Measurements from ENCODE around the gene SUCO.

Gene SUCO

DNA sequence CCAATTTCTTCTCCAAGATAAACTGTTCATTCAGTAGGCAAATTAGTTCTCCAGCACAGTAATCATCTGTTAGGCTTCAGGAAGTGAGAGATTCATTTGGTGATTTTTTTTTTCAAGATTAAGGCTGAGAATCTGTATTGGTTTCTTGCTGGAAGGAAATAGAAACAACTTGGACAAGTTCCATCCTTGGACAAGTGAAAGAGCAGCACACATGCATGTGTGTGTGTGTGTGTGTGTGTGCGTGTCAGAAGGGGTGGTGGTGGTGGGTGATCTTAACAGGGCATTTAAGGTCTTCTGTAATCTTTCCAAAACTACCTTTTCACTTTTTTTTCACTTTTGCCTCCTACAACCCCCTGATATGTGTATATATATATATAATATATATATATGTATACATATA, 15.9 kb upstream of the SUCO start:
- peaks cover 37% of the 10 kb centered on the region for H3K27me3 ChIP-seq (ENCODE audit: insufficient read depth, low read depth, severe bottlenecking)
- no peaks in the 10 kb centered on the region for H3K36me3 ChIP-seq
- TF ChIP-seq, protein P1, sequence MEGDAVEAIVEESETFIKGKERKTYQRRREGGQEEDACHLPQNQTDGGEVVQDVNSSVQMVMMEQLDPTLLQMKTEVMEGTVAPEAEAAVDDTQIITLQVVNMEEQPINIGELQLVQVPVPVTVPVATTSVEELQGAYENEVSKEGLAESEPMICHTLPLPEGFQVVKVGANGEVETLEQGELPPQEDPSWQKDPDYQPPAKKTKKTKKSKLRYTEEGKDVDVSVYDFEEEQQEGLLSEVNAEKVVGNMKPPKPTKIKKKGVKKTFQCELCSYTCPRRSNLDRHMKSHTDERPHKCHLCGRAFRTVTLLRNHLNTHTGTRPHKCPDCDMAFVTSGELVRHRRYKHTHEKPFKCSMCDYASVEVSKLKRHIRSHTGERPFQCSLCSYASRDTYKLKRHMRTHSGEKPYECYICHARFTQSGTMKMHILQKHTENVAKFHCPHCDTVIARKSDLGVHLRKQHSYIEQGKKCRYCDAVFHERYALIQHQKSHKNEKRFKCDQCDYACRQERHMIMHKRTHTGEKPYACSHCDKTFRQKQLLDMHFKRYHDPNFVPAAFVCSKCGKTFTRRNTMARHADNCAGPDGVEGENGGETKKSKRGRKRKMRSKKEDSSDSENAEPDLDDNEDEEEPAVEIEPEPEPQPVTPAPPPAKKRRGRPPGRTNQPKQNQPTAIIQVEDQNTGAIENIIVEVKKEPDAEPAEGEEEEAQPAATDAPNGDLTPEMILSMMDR (IDR thresholded peaks at IDR 0.05; ENCODE audit: low read depth, low read length) = no peak
- no peak overlapping the region for H3K27ac ChIP-seq
- no peaks in the 10 kb centered on the region for H3K9me3 ChIP-seq (ENCODE audit: severe bottlenecking)
- DNase-seq = no peak
- H3K4me3 ChIP-seq (ENCODE audit: low read depth, low read length) = no peak overlapping the region

DNA sequence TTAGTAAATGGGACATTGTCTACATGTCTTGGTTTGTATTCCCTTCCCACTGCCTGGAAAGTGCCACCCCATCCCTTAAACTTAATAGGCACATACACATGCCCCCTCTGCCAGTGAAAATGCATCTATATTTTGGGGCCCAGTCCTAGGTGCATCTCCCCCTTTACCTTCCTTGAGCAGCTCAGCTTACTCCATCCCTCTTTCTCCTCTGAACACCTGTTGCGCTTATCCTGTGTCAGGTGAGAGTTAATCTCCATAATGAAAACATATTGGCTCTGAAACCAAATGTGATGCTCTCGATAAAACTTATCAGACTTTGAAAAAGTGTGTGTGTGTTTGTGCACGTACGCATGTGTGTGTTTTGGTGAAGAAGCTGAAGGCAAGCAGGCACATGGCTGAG, 15.4 kb upstream of the SUCO start:
- Histone ChIP-seq H3K4me3 (ENCODE audit: low read depth, low read length) (no peak overlapping the region), H3K36me3 (no peaks in the 10 kb centered on the region), H3K27ac (no peak overlapping the region), H3K27me3 (ENCODE audit: insufficient read depth, low read depth, severe bottlenecking) (peaks cover 34% of the 10 kb centered on the region), H3K9me3 (ENCODE audit: severe bottlenecking) (no peaks in the 10 kb centered on the region)
- TF ChIP-seq, protein P1 (IDR thresholded peaks at IDR 0.05; ENCODE audit: low read depth, low read length) = no peak
- DNase-seq = no peak

DNA sequence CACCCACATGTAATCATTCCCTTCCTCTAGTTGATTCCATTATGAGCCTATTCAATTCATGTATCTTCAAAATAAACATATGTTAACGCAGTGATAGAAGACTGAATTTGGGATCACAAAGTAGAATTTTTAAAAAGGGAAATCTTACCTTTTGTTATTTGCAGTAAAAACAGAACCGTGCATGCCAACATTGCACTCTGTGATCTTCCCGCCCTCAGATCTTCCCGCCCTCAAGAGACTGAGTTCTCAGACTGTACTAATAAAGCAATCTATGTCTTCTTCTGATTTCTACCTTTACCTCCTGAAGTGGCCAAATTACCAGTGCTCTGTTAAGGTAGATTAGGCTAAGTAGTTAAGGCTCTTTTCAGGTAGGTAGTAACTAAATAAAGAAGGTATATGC, 3.6 kb upstream of the SUCO start:
- H3K27ac ChIP-seq = no peak overlapping the region
- peaks cover 6% of the 10 kb centered on the region for H3K36me3 ChIP-seq
- peaks cover 44% of the 10 kb centered on the region for H3K27me3 ChIP-seq (ENCODE audit: insufficient read depth, low read depth, severe bottlenecking)
- no peaks in the 10 kb centered on the region for H3K9me3 ChIP-seq (ENCODE audit: severe bottlenecking)
- TF ChIP-seq, protein P1 (IDR thresholded peaks at IDR 0.05; ENCODE audit: low read depth, low read length) = no peak
- H3K4me3 ChIP-seq (ENCODE audit: low read depth, low read length) = no peak overlapping the region
- no peak for DNase-seq

DNA sequence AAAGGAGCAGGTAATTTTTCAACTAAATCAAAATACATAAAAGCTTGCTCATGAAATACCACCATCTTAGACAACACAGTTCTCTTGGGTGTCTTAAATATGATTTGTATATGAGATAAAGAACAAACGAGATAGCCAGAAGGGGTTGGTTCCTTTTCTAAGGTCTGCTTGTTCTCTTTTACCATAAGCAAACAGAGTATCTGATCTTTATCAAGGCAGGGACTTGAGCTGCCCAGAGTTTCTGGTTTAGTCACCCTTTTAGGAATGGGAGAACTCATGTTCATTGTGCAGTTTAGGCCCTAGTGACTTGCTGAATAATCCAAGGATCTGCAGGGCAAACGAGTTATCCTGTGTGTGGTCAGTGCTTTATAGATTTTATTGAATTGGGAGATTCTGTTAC, 3.0 kb upstream of the SUCO start:
- TF ChIP-seq, protein P1 (IDR thresholded peaks at IDR 0.05; ENCODE audit: low read depth, low read length) = no peak
- Histone ChIP-seq H3K9me3 (ENCODE audit: severe bottlenecking) (no peaks in the 10 kb centered on the region), H3K27me3 (ENCODE audit: insufficient read depth, low read depth, severe bottlenecking) (peaks cover 44% of the 10 kb centered on the region), H3K36me3 (peaks cover 6% of the 10 kb centered on the region), H3K27ac (no peak overlapping the region), H3K4me3 (ENCODE audit: low read depth, low read length) (no peak overlapping the region)
- DNase-seq = no peak

DNA sequence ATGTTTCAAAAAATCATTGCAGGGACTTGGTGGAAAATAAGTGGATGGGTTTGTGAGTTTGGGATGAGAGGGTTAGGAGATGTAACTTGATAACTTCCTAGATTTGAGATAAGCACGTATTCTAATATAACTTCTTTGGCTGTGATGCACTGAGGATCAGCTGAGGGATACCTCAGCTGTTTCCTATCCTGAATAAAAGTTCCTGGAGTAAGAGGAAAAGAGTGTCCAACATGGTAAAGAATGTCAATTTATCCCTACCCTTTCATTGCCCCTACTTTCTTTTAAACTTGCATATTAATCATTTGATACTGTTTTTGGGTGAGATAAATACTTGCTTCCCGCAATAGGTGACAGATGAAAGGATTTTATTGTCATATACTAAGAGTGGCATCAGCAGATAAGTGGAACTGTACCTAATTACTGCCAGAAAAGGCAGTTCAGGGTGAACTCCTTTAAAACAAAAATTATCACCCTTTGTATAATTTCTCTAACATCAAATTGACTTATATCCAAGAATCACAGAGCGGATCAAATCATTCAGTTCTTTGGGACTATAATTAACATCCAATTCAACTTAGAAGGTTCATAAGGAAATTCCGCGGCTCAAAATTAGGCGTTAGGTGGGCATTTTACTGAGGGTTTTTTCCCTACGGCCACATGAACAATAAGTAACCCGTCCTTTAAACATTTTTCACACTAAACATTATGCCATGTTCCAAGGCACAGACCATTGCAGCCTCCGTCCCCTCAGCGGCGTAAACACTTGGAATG, 1.4 kb upstream of the SUCO start:
- H3K4me3 ChIP-seq (ENCODE audit: low read depth, low read length) = peak overlapping the region; percentile 91
- TF ChIP-seq, protein P1 (IDR thresholded peaks at IDR 0.05; ENCODE audit: low read depth, low read length) = no peak
- DNase-seq = no peak
- H3K9me3 ChIP-seq (ENCODE audit: severe bottlenecking) = no peaks in the 10 kb centered on the region
- H3K27ac ChIP-seq = no peak overlapping the region
- H3K36me3 ChIP-seq = peaks cover 6% of the 10 kb centered on the region
- H3K27me3 ChIP-seq (ENCODE audit: insufficient read depth, low read depth, severe bottlenecking) = peaks cover 42% of the 10 kb centered on the region

Measured in WERI-Rb-1 (cell line).